GM20000 (cell line): Measurements from ENCODE around the gene UBL4A.

Experiments
- DNase-seq: peaks from one replicate; pipeline ENCODE4 v3.0.0; 2012; ENCODE audit warnings: low spot score
- TF ChIP-seq, protein P1 (sequence below): IDR thresholded peaks from 2 replicates; pipeline ENCODE4 v1.5.1; 2012; ENCODE audit warnings: mild to moderate bottlenecking, control low read depth; ENCODE audit errors: extremely low read depth, missing control alignments

UBL4A gene

DNA sequence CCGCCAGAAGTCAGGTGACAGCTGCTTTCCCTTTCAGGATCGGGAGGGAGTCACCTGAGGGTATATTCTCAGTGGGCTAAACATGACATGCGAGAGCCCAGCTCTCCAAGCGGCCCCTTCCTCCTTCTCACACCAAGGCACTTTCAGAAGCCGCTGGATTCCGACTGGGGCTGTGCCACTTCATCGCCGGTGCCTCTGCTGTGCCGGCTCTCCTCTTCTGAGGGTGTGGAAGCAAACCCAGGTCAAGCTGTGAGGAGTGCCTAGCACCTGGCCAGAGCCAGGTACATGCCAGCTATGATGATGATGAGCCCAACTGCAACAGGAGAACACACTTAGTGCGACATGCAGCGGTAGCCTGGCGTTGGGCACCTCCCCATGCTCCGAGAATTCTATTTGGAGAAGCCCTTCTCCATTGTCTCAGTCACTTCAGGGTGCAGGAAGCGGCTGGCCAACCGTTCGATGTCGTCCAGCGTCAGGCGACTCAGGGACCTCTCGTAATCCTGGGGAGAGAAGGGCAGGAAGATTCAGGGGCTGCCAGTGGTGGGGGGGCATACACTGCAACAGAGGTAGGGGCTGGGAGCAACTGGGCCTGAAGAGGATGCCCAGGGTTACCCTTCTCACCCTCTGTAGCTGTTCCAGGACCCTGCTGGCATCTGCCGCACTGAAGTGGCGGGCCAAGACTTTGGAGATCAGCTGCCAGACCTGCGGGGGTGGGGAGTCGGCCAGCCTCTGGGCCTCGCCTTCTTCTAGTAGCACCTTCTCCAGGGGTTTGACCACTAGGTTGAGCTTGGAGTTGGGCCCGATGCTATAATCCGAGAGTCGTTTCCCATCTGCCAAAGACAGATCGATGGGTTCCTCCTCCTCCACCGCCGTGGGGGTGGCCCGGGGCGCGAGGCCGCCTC is 1.0 kb downstream of the UBL4A start:
- DNase-seq = no peak
- TF ChIP-seq, protein P1, sequence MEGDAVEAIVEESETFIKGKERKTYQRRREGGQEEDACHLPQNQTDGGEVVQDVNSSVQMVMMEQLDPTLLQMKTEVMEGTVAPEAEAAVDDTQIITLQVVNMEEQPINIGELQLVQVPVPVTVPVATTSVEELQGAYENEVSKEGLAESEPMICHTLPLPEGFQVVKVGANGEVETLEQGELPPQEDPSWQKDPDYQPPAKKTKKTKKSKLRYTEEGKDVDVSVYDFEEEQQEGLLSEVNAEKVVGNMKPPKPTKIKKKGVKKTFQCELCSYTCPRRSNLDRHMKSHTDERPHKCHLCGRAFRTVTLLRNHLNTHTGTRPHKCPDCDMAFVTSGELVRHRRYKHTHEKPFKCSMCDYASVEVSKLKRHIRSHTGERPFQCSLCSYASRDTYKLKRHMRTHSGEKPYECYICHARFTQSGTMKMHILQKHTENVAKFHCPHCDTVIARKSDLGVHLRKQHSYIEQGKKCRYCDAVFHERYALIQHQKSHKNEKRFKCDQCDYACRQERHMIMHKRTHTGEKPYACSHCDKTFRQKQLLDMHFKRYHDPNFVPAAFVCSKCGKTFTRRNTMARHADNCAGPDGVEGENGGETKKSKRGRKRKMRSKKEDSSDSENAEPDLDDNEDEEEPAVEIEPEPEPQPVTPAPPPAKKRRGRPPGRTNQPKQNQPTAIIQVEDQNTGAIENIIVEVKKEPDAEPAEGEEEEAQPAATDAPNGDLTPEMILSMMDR = no peak

GRCh38 chrX:154484255-154485149 is 1.9 kb downstream of the UBL4A start:
- no peak for DNase-seq
- TF ChIP-seq, protein P1 = no peak

- no peak for DNase-seq
- TF ChIP-seq, protein P1 = no peak
Measured at GRCh38 chrX:154483325-154483724, 3.1 kb downstream of the UBL4A start.

GRCh38 chrX:154482786-154483185 is 3.6 kb downstream of the UBL4A start:
- DNase-seq = no peak
- TF ChIP-seq, protein P1 = no peak

GRCh38 chrX:154481911-154482601 is 4.4 kb downstream of the UBL4A start:
- TF ChIP-seq, protein P1 = no peak
- DNase-seq = no peak

DNA sequence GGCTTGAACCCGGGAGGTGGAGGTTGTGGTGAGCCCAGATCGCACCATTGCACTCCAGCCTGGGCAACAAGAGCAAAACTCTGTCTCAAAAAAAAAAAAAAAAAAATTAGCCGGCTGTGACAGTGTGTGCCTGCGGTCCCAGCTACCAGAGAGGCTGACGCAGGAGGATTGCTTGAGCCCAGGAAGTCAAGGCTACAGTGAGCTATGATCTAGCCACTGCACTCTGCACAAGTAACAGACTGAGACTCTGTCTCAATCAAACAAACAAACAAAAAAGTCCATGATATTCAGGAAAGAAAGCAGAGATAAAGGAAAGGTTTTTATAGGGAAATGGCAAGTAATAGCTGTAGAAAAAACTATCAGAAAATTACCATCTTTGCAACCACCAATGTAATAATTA is 5.2 kb downstream of the UBL4A start:
- TF ChIP-seq, protein P1 = no peak
- no peak for DNase-seq
